Measurements from ENCODE around the gene PLK1.

PLK1 gene

DNA sequence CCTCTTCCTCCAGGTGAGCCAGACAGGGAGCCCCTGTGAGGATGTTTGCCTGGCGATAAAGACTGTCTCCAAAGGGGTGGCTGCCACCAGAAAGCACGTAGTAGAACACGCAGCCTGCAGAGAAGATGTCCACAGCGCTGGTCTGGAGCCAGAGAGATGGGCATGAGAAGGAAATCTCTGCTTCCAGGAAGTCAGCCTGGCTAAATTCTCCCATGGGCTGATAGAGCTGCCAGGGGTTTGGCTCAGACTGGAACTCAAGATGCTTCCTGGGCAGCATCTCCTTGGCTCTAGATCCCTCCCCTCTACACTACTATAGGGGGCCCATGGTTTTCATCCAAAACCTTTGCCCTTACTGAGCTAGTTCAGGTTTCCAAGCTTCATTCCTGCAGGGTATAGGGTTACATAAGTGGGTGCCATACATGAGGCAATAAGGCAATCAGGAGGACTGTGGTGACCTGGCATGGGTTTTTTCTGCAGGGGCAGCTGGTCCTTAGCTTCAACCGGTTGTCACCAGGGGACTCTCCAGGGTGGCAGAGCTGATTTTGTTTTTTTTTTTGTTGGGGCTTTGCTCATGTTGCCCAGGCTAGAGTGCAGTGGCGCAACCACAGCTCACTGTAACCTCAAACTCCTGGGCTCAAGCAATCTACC lies 13.6 kb downstream of the PLK1 start:
- H3K4me3 Mint-ChIP-seq = no peak overlapping the region
- no peaks in the 10 kb centered on the region for H3K4me1 Mint-ChIP-seq
- no peaks in the 10 kb centered on the region for H3K9me3 Mint-ChIP-seq

DNA sequence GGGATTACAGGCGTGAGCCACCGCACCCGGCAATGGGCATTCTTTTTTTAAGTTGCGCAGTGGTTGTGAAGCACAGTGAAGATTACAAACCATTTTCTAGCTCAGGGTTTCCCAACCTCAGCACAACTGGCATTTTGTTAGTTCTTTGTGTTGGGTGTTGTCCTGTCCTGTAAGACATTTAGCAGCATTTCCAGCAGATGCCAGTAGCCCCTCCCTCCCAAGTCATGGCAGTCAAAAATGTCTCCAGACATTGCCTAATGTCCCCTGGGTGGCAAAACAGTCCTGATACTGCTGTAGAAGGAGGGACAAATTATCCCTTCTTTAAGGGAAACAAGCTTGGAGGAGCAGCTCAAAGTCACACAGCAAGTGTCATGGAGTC lies 15.6 kb downstream of the PLK1 start:
- Mint-ChIP-seq H3K27ac (no peak overlapping the region), H3K27me3 (ENCODE audit: low read depth) (no peaks in the 10 kb centered on the region), H3K36me3 (ENCODE audit: low read depth) (peaks cover 10% of the 10 kb centered on the region), H3K4me1 (no peaks in the 10 kb centered on the region), H3K4me3 (peak overlapping the region; percentile 71 to 80 (median 75)), H3K9me3 (no peaks in the 10 kb centered on the region)
- no peak for TF ChIP-seq CTCF (IDR thresholded peaks at IDR 0.05; ENCODE audit: unreplicated experiment in 3 of 3)

More for the DNA sequence above, 13.6 kb downstream of the PLK1 start:
- no peak for TF ChIP-seq CTCF (IDR thresholded peaks at IDR 0.05; ENCODE audit: unreplicated experiment in 3 of 3)
- Mint-ChIP-seq H3K27me3 (ENCODE audit: low read depth) (no peaks in the 10 kb centered on the region), H3K36me3 (ENCODE audit: low read depth) (peaks cover 27% of the 10 kb centered on the region), H3K27ac (no peak overlapping the region)

GRCh38 chr16:23694644-23695373 lies 16.1 kb downstream of the PLK1 start:
- Mint-ChIP-seq H3K36me3 (ENCODE audit: low read depth) (peaks cover 5% of the 10 kb centered on the region), H3K27ac (no peak overlapping the region), H3K9me3 (no peaks in the 10 kb centered on the region), H3K4me1 (no peaks in the 10 kb centered on the region), H3K27me3 (ENCODE audit: low read depth) (no peaks in the 10 kb centered on the region), H3K4me3 (peak overlapping the region; percentile 71 to 80 (median 75))
- no peak for TF ChIP-seq CTCF (IDR thresholded peaks at IDR 0.05; ENCODE audit: unreplicated experiment in 3 of 3)

DNA sequence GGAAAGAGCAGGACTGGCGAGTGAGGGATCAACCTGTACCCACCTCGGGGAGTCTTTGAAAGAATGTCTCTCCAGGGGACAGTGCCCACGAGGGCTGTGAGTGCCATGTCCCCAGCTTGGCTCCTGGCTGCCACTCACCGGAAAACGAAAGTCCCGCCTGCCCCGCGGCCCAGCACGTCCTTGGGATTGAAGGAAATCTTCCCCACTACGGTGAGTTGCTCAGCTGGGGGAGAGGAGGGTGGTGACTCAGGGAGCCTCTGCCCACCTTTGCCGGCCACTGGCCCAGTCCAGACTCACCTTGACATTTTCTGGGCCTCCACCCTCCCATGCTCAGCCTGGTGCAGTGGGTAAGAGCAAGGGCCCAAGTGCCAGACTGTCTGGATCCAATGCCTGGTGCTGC lies 17.1 kb downstream of the PLK1 start:
- H3K4me3 Mint-ChIP-seq = no peak overlapping the region
- TF ChIP-seq CTCF (IDR thresholded peaks at IDR 0.05; ENCODE audit: unreplicated experiment in 3 of 3) = no peak

GRCh38 chr16:23699100-23699499 lies 20.4 kb downstream of the PLK1 start:
- Mint-ChIP-seq H3K9me3 (peaks cover 7% of the 10 kb centered on the region), H3K27ac (no peak overlapping the region), H3K4me1 (no peaks in the 10 kb centered on the region), H3K36me3 (ENCODE audit: low read depth) (no peaks in the 10 kb centered on the region), H3K27me3 (ENCODE audit: low read depth) (peaks cover 8% of the 10 kb centered on the region), H3K4me3 (no peak overlapping the region)
- TF ChIP-seq CTCF (IDR thresholded peaks at IDR 0.05; ENCODE audit: unreplicated experiment in 3 of 3) = no peak

More for the DNA sequence above, 17.1 kb downstream of the PLK1 start:
- no peaks in the 10 kb centered on the region for H3K36me3 Mint-ChIP-seq (ENCODE audit: low read depth)
- H3K4me1 Mint-ChIP-seq = no peaks in the 10 kb centered on the region
- H3K27me3 Mint-ChIP-seq (ENCODE audit: low read depth) = peaks cover 4% of the 10 kb centered on the region
- no peaks in the 10 kb centered on the region for H3K9me3 Mint-ChIP-seq
- no peak overlapping the region for H3K27ac Mint-ChIP-seq

GRCh38 chr16:23700093-23700492 lies 21.4 kb downstream of the PLK1 start:
- Mint-ChIP-seq H3K27ac (no peak overlapping the region), H3K9me3 (peaks cover 7% of the 10 kb centered on the region), H3K36me3 (ENCODE audit: low read depth) (no peaks in the 10 kb centered on the region), H3K4me3 (no peak overlapping the region), H3K4me1 (no peaks in the 10 kb centered on the region), H3K27me3 (ENCODE audit: low read depth) (peaks cover 15% of the 10 kb centered on the region)
- TF ChIP-seq CTCF (IDR thresholded peaks at IDR 0.05; ENCODE audit: unreplicated experiment in 3 of 3) = no peak
